Activated naive CD4-positive, alpha-beta T cell treated with anti-CD3 and anti-CD28 coated beads for 36 hours (primary cell): ENCODE measurements around the gene RNF208. TPM values are rescaled to one million over a fixed set of nuclear protein-coding genes. Genes with fewer than 3 reads are reported as not detected.

Experiments used
- CTCF ChIA-PET: fragments of 350-600 bp; sonication (Branson Sonifier 250); formaldehyde crosslinking; loops from one replicate; lab custom pipeline; 2021; ENCODE audit warnings: antibody characterized with exemption; lab: Charles Lee
- DNase-seq: peaks from one replicate; pipeline ENCODE4 v3.0.0-alpha.2; 2020
- H3K27ac Mint-ChIP-seq: one replicate; pipeline ENCODE4 v1.8.0; 2021; ENCODE audit warnings: mild to moderate bottlenecking, mixed read lengths
- H3K27me3 Mint-ChIP-seq: one replicate; pipeline ENCODE4 v1.8.0; 2021; ENCODE audit warnings: low read depth, mixed read lengths
- H3K36me3 Mint-ChIP-seq: one replicate; pipeline ENCODE4 v1.8.0; 2021; ENCODE audit warnings: low read depth, mixed read lengths
- H3K4me1 Mint-ChIP-seq: one replicate; pipeline ENCODE4 v1.8.0; 2021; ENCODE audit warnings: low read depth, mixed read lengths
- H3K4me3 Mint-ChIP-seq: one replicate; pipeline ENCODE4 v1.8.0; 2021; ENCODE audit warnings: mild to moderate bottlenecking, moderate library complexity, mixed read lengths
- H3K9me3 Mint-ChIP-seq: one replicate; pipeline ENCODE4 v1.8.0; 2021; ENCODE audit warnings: mixed read lengths
- intact Hi-C: fragments of 100-400 bp; cut with micrococcal nuclease; formaldehyde crosslinking; loops from one replicate; pipeline ENCODE4 v1.15.1; 2023
- total RNA-seq, 2 experiments: library from RNA; stranded (reverse); gene quantifications; one replicate each; pipeline ENCODE4 v1.2.3, GENCODE V29; 2021

The RNF208 gene
- total RNA-seq, 2 experiments from 2014 or later = 4.9 to 5.0 TPM

DNA sequence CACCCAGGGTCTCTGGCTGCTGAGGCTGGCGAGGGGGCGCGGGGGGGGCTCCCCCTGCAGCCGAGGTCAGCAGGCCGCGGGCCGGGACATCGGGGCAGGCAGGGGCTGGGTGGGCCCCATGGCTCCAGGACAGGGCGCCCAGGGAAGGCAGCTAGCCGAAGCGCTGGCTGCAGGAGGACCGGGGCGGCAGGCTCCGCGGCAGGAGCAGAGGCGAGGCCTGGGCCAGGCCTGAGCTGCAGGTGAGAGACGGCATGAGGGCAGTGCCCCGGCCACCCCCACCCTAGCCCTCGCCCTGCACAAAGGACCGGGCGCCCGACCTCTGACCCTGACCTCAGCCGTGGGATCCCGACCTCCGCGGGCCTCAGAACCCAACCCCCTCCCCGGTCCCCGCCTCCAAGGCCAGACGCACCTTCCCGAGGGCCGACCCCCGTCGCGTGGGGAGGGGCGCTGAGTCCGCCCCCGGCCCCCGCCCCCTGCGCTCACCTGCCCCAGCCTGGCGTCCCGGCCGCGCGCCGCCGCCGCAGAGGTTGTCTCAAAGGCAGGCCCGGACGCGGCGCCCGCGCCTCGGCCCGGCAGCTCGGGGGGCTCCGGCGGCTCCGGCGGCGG lies 431 bp downstream of the RNF208 start:
- Mint-ChIP-seq H3K4me3 (no peak overlapping the region), H3K36me3 (no peaks in the 10 kb centered on the region)

DNA sequence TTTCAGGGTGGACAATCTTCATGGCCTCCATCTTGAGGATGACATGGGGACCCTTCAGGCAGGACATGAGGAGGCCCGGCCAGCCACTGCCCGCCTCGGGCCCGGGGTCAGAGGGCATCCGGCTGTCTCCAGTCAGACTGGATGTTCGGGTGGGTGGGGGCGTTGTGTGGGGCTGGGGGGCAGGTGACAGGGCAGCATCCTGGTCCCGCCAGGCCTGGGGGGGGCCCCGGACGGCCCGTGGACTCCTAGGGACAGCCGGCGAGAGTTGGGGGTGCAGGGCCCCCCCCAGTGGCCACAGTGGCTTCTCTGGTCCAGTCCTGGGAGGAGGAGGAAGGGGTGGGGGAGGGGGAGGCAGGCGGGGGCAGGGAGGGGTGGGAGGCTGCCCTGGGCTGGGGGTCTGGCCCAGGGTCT lies 940 bp downstream of the RNF208 start:
- Mint-ChIP-seq H3K4me3 (peak overlapping the region; percentile 40), H3K27me3 (no peaks in the 10 kb centered on the region), H3K9me3 (no peaks in the 10 kb centered on the region), H3K4me1 (peaks cover 4% of the 10 kb centered on the region), H3K36me3 (no peaks in the 10 kb centered on the region), H3K27ac (no peak overlapping the region)
- intact Hi-C loops = loop anchor here (10.0 kb wide), 1 partner anchor 336 kb away; the partner anchor contains the start of gene TRAF2
- DNase-seq = no peak
- CTCF ChIA-PET = no interaction called here

More for the DNA sequence above, 431 bp downstream of the RNF208 start:
- CTCF ChIA-PET = interaction anchor here (1.3 kb wide), 1 partner anchor 101 kb away, joined by 3 read pairs; no protein-coding TSS in a partner anchor
- H3K27ac Mint-ChIP-seq = no peak overlapping the region
- no peak for DNase-seq
- no peaks in the 10 kb centered on the region for H3K27me3 Mint-ChIP-seq
- H3K4me1 Mint-ChIP-seq = peaks cover 4% of the 10 kb centered on the region
- H3K9me3 Mint-ChIP-seq = no peaks in the 10 kb centered on the region
- intact Hi-C loops = loop anchor here (10.0 kb wide), 1 partner anchor 337 kb away; the partner anchor contains the start of gene TRAF2

GRCh38 chr9:137220317-137221094 lies 1.5 kb downstream of the RNF208 start:
- DNase-seq = no peak
- no peak overlapping the region for H3K27ac Mint-ChIP-seq
- no peaks in the 10 kb centered on the region for H3K36me3 Mint-ChIP-seq
- H3K4me1 Mint-ChIP-seq = peaks cover 4% of the 10 kb centered on the region
- peak overlapping the region; percentile 40 for H3K4me3 Mint-ChIP-seq
- no peaks in the 10 kb centered on the region for H3K9me3 Mint-ChIP-seq
- CTCF ChIA-PET = no interaction called here
- intact Hi-C loops = loop anchor here (10.0 kb wide), 1 partner anchor 336 kb away; the partner anchor contains the start of gene TRAF2
- no peaks in the 10 kb centered on the region for H3K27me3 Mint-ChIP-seq

GRCh38 chr9:137219757-137220316 lies 2.2 kb downstream of the RNF208 start:
- H3K27ac Mint-ChIP-seq = no peak overlapping the region
- intact Hi-C loops = loop anchor here (10.0 kb wide), 1 partner anchor 335 kb away; the partner anchor contains the start of gene TRAF2
- no peak overlapping the region for H3K4me3 Mint-ChIP-seq
- no peaks in the 10 kb centered on the region for H3K9me3 Mint-ChIP-seq
- peaks cover 4% of the 10 kb centered on the region for H3K4me1 Mint-ChIP-seq
- CTCF ChIA-PET = no interaction called here
- H3K27me3 Mint-ChIP-seq = no peaks in the 10 kb centered on the region
- DNase-seq = no peak
- no peaks in the 10 kb centered on the region for H3K36me3 Mint-ChIP-seq

- Mint-ChIP-seq H3K4me3 (no peak overlapping the region), H3K27ac (no peak overlapping the region), H3K9me3 (no peaks in the 10 kb centered on the region), H3K36me3 (no peaks in the 10 kb centered on the region), H3K27me3 (no peaks in the 10 kb centered on the region), H3K4me1 (peaks cover 1% of the 10 kb centered on the region)
- DNase-seq = no peak
- CTCF ChIA-PET = no interaction called here
- intact Hi-C loops = no loop called here
These were observed 3.2 kb downstream of the RNF208 start for GRCh38 chr9:137218754-137219271.

GRCh38 chr9:137218212-137218753 lies 3.8 kb downstream of the RNF208 start:
- CTCF ChIA-PET = no interaction called here
- H3K9me3 Mint-ChIP-seq = no peaks in the 10 kb centered on the region

GRCh38 chr9:137217276-137218211 lies 4.5 kb downstream of the RNF208 start:
- CTCF ChIA-PET = interaction anchor here (0.7 kb wide), 1 partner anchor 11 kb away, joined by 5 read pairs; no protein-coding TSS in a partner anchor
- intact Hi-C loops = no loop called here
- Mint-ChIP-seq H3K9me3 (no peaks in the 10 kb centered on the region), H3K36me3 (peaks cover 2% of the 10 kb centered on the region), H3K27ac (no peak overlapping the region), H3K4me1 (no peaks in the 10 kb centered on the region), H3K27me3 (no peaks in the 10 kb centered on the region), H3K4me3 (no peak overlapping the region)
- no peak for DNase-seq

More at GRCh38 chr9:137218212-137218753, 3.8 kb downstream of the RNF208 start:
- DNase-seq = no peak
- H3K4me3 Mint-ChIP-seq = no peak overlapping the region
- H3K27ac Mint-ChIP-seq = no peak overlapping the region
- intact Hi-C loops = no loop called here
- peaks cover 1% of the 10 kb centered on the region for H3K4me1 Mint-ChIP-seq
- no peaks in the 10 kb centered on the region for H3K36me3 Mint-ChIP-seq
- H3K27me3 Mint-ChIP-seq = no peaks in the 10 kb centered on the region

- H3K27ac Mint-ChIP-seq = no peak overlapping the region
- H3K27me3 Mint-ChIP-seq = no peaks in the 10 kb centered on the region
- H3K4me3 Mint-ChIP-seq = no peak overlapping the region
- DNase-seq = no peak
- no peaks in the 10 kb centered on the region for H3K4me1 Mint-ChIP-seq
- intact Hi-C loops = no loop called here
- CTCF ChIA-PET = no interaction called here
- no peaks in the 10 kb centered on the region for H3K9me3 Mint-ChIP-seq
- H3K36me3 Mint-ChIP-seq = peaks cover 2% of the 10 kb centered on the region
These were observed 5.7 kb downstream of the RNF208 start for GRCh38 chr9:137216188-137216965.

- Mint-ChIP-seq H3K36me3 (peaks cover 2% of the 10 kb centered on the region), H3K9me3 (no peaks in the 10 kb centered on the region), H3K4me3 (no peak overlapping the region), H3K27ac (no peak overlapping the region), H3K4me1 (no peaks in the 10 kb centered on the region), H3K27me3 (no peaks in the 10 kb centered on the region)
- intact Hi-C loops = no loop called here
- DNase-seq = no peak
- CTCF ChIA-PET = no interaction called here
These were observed 6.6 kb downstream of the RNF208 start for GRCh38 chr9:137215196-137215986.

DNA sequence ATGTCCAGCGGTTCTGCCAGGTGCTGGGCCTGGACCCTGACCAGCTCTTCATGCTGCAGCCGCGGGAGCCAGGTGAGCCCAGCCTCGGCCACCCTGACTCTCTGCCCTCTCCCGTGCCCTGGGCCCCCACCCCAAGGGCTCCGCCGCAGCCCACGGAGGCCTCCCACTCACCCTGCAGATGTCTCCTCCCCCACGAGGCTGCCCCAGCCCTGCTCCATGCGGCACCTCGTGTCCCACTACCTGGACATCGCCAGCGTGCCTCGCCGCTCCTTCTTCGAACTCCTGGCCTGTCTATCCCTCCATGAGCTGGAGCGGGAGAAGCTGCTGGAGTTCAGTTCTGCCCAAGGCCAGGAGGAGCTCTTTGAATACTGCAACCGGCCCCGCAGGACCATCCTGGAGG lies 7.4 kb downstream of the RNF208 start:
- no peak overlapping the region for H3K27ac Mint-ChIP-seq
- H3K27me3 Mint-ChIP-seq = no peaks in the 10 kb centered on the region
- intact Hi-C loops = no loop called here
- no peak for DNase-seq
- no peaks in the 10 kb centered on the region for H3K4me1 Mint-ChIP-seq
- no peak overlapping the region for H3K4me3 Mint-ChIP-seq
- CTCF ChIA-PET = no interaction called here
- no peaks in the 10 kb centered on the region for H3K9me3 Mint-ChIP-seq
- peaks cover 4% of the 10 kb centered on the region for H3K36me3 Mint-ChIP-seq
